GM12878 (cell line): ENCODE results near the gene TMEM167A. TPM values are rescaled to one million over a fixed set of nuclear protein-coding genes. Genes with fewer than 3 reads are reported as not detected.

Experiments
- ATAC-seq: fragments of 200-7000 bp; cut with Tn5 transposase; 3 replicates; pipeline ENCODE4 v1.9.1; 2020; ENCODE audit warnings: mild to moderate bottlenecking, moderate library complexity
- BruUV-seq: library from RNA; stranded (reverse); fragments of 400-500 nt; replicated peaks from 2 replicates; lab custom pipeline; 2021; lab: Mats Ljungman, UMichigan
- CTCF ChIA-PET: fragments of 300-600 bp; sonication (Branson Sonifier 250); formaldehyde crosslinking; extraction: SDS; loops from one replicate; lab custom pipeline; 2021; ENCODE audit warnings: inconsistent platforms; lab: Yijun Ruan, JAX
- POLR2A ChIA-PET: fragments of 350-600 bp; formaldehyde crosslinking; extraction: SDS; loops from one replicate; lab custom pipeline; 2021; ENCODE audit warnings: inconsistent platforms; lab: Charles Lee
- RAD21 ChIA-PET: fragments of 300-600 bp; sonication (Branson Sonifier 250); formaldehyde crosslinking; loops from one replicate; lab custom pipeline; 2023; ENCODE audit warnings: antibody characterized with exemption; ENCODE audit not compliant: unreplicated experiment; lab: Charles Lee
- SMC1A ChIA-PET: fragments of 300-600 bp; sonication (Branson Sonifier 250); formaldehyde crosslinking; loops from one replicate; lab custom pipeline; 2023; ENCODE audit not compliant: unreplicated experiment, uncharacterized antibody; lab: Charles Lee
- DNase-seq: peaks from one replicate; pipeline ENCODE4 v3.0.0-alpha.2; 2011; ENCODE audit warnings: low read depth, low spot score
- FAIRE-seq: peaks from 3 replicates; lab custom pipeline; 2011; peaks lifted over from hg19 to GRCh38; lab: Jason Lieb, UNC
- H2AFZ ChIP-seq: 2 replicates; pipeline ENCODE4 v1.6.0; 2011; ENCODE audit warnings: low read depth, low read length, control low read depth; ENCODE audit not compliant: control insufficient read depth
- H3K27ac ChIP-seq: 2 replicates; pipeline ENCODE4 v1.5.1; 2011; ENCODE audit warnings: control low read depth; ENCODE audit not compliant: control insufficient read depth, insufficient read depth
- H3K27me3 ChIP-seq, 2 experiments: replicated peaks in 1 of 2; 2 replicates each; pipeline versions ENCODE4 v1.6.0 to v1.6.1; 2011; ENCODE audit warnings: low read length in 1 of 2; ENCODE audit not compliant: control insufficient read depth in 2 of 2, insufficient read depth in 2 of 2
- H3K36me3 ChIP-seq, 2 experiments: 2 replicates each; pipeline ENCODE4 v1.5.1; 2011; ENCODE audit warnings: low read length in 1 of 2; ENCODE audit not compliant: control insufficient read depth in 2 of 2, insufficient read depth in 2 of 2
- H3K4me1 ChIP-seq: 2 replicates; pipeline ENCODE4 v1.6.1; 2011; ENCODE audit warnings: mild to moderate bottlenecking, low read length, moderate library complexity, mixed read lengths; ENCODE audit not compliant: control insufficient read depth, insufficient read depth
- H3K4me2 ChIP-seq: 2 replicates; pipeline ENCODE4 v1.6.0; 2011; ENCODE audit warnings: control low read depth; ENCODE audit not compliant: control insufficient read depth, insufficient read depth
- H3K4me3 ChIP-seq: fragments of 200-600 bp; sonication (generic); 2 replicates; pipeline ENCODE4 v1.5.1; 2016
- H3K79me2 ChIP-seq: 2 replicates; pipeline ENCODE4 v1.6.0; 2011; ENCODE audit warnings: low read length; ENCODE audit not compliant: control insufficient read depth, insufficient read depth
- H3K9ac ChIP-seq: 2 replicates; pipeline ENCODE4 v1.8.0; 2011; ENCODE audit warnings: low read length, control low read depth, mixed read lengths; ENCODE audit not compliant: control insufficient read depth, insufficient read depth
- H3K9me3 ChIP-seq: replicated peaks from 3 replicates; pipeline ENCODE4 v1.5.1; 2011; ENCODE audit warnings: mild to moderate bottlenecking, low read length; ENCODE audit not compliant: control insufficient read depth, insufficient read depth
- H4K20me1 ChIP-seq: 2 replicates; pipeline ENCODE4 v1.6.0; 2011; ENCODE audit not compliant: control insufficient read depth, insufficient read depth
- MLLT1 ChIP-seq: fragments of 450-650 bp; IDR thresholded peaks from 2 replicates; pipeline ENCODE4 v1.6.1; 2016; ENCODE audit warnings: mild to moderate bottlenecking
- MTA2 ChIP-seq: fragments of 450-650 bp; IDR thresholded peaks from 2 replicates; pipeline ENCODE4 v1.6.1; 2016; ENCODE audit warnings: low read depth, mild to moderate bottlenecking, moderate library complexity
- NR2C1 ChIP-seq: fragments of 450-650 bp; IDR thresholded peaks from 2 replicates; pipeline ENCODE4 v1.6.1; 2017; ENCODE audit warnings: antibody characterized with exemption, mild to moderate bottlenecking, moderate library complexity
- TBL1XR1 ChIP-seq: IDR thresholded peaks from 2 replicates; pipeline ENCODE4 v1.6.1; 2012; ENCODE audit warnings: low read depth, low read length, improper control_type of control experiment
- WGBS: methylation state at CpG from one replicate; pipeline ENCODE4 v1.1.6; 2016; ENCODE audit warnings: low lambda C conversion rate; ENCODE audit not compliant: insufficient replicate concordance, insufficient coverage; ENCODE audit errors: missing lambda C conversion rate; 5-methylcytosine and 5-hydroxymethylcytosine counted together
- in situ Hi-C: fragments of 300-500 bp; cut with MboI; formaldehyde crosslinking; loops from 9 replicates; pipeline ENCODE4 v1.14.3; 2018; ENCODE audit warnings: mixed read lengths
- intact Hi-C: fragments of 100-400 bp; cut with micrococcal nuclease; formaldehyde crosslinking; loops from one replicate; pipeline ENCODE4 v1.14.2; 2022; ENCODE audit not compliant: unreplicated experiment
- polyA plus RNA-seq, 11 experiments: library from polyadenylated mRNA; depleted of rRNA in 4 of 11; unstranded in 6 of 11; stranded (reverse) in 5 of 11; fragments of >200 nt; fragmentation: Nextera tagmentation in 4 of 11; fragmentation: Illumina TruSeq in 1 of 11; extraction: Ambion mirVana in 4 of 11; extraction: Trizol in 1 of 11; gene quantifications; 1 replicate in 1 of 11; 2 replicates in 10 of 11; pipeline versions ENCODE4 v1.2.1 to v1.2.3, GENCODE V29; 2011 to 2016; ENCODE audit warnings: inconsistent platforms in 2 of 11, missing spikeins in 2 of 11, low read depth in 1 of 11
- total RNA-seq, 4 experiments: library from RNA; depleted of rRNA in 3 of 4; stranded (reverse); fragments of >200 nt in 3 of 4; fragmentation: Illumina TruSeq in 1 of 4; extraction: Trizol in 1 of 4; gene quantifications; 2 replicates each; pipeline versions ENCODE4 v1.2.1 to v1.2.3, GENCODE V29; 2013 to 2021

TMEM167A gene
- total and polyA plus RNA-seq, 10 of the 15 experiments (the other 5 are each of a cell fraction or from before 2014, with no cell fraction given): 29.5 to 363 (median 85.6) TPM

DNA sequence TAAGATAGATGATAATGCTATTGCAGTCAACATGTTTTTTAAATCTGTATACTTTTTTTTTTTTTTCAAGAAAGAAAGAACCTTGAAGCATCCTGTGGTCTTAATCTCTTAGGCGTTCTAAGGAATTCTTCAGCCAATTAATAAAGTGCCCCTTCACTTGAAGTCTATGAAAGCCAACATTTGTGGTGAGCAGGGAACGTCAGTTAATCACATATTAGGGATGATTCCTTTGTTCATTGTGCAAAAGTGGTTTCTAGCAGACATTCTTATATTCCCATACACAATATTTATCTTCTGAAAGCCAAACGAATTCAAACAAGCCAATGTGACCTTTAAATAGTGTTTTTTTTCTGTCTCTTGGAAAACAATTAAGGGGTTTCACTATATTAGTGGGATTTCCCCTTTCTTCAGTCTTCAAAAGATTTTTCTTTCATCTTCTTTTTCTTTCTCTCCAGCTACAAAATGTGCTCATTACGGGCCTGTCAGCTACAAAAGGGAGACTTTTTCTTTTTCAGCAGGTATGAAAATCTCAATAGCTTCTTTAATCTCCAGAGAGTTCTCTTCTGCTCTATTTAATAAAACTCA is 40.1 kb downstream of the TMEM167A start:
- intact Hi-C loops: no loop called here
- FAIRE-seq: no peak
- Histone ChIP-seq H3K4me1 (no peaks in the 10 kb centered on the region), H3K36me3 (no peaks in the 10 kb centered on the region), H2AFZ (no peak overlapping the region), H3K27ac (no peak overlapping the region), H3K4me3 (no peak overlapping the region), H4K20me1 (no peaks in the 10 kb centered on the region), H3K27me3 (no peaks in the 10 kb centered on the region), H3K9ac (no peak overlapping the region), H3K9me3 (no peaks in the 10 kb centered on the region), H3K4me2 (no peak overlapping the region), H3K79me2 (no peaks in the 10 kb centered on the region)
- 74% methylated on average over 4 of the region's 4 CpGs for WGBS
- ChIA-PET CTCF (interaction anchor here (0.6 to 1.1 kb wide), 2 partner anchors 114 to 393 kb away, joined by 4 to 5 read pairs; no protein-coding TSS in a partner anchor), SMC1A (interaction anchor here (0.8 to 2.1 kb wide), 3 partner anchors 10 to 16 kb away, joined by 3 to 4 read pairs (median 4); no protein-coding TSS in a partner anchor), RAD21 (interaction anchor here (0.7 kb wide), 1 partner anchor 82 kb away, joined by 3 read pairs; no protein-coding TSS in a partner anchor), POLR2A (interaction anchor here (0.7 kb wide), 1 partner anchor 142 kb away, joined by 4 read pairs; no protein-coding TSS in a partner anchor)
- TF ChIP-seq NR2C1 (no peak), MTA2 (peak; percentile 76), MLLT1 (no peak), TBL1XR1 (no peak)
- in situ Hi-C loops: no loop called here
- ATAC-seq: no peak; the same call in 2 of the 3 replicates
- no TSS peak for BruUV-seq
- no peak for DNase-seq
